IPS-NIHi11 (cell line): Measurements from ENCODE around the gene MYL10.

ENCODE experiments used
- DNase-seq: peaks from one replicate; pipeline ENCODE4 v3.0.0; 2012; ENCODE audit warnings: mixed read lengths, low spot score

The MYL10 gene

DNA sequence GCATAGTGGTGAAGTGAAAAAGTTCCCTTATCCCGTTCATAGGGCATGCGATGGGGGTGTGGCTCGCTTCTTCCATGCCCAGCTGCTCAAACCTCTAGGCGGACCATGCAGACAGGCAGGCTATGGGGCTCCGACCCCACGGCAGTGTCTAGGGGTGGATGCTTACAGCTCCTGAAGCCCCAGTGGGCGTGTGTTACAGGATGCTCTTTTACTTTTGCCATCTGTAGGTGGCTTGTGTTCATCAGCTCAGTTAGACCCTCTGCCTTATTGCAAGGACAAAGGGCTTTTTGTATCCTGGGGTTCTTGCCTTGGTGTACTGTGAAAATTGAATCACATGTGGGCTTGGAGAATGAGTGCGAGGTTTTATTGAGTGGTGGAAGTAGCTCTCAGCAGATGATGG is at the start of gene MYL10:
Gene MYL10 (minus strand): TSS at position 126 of the 400 bp plus-strand sequence. CDS start 178 bp downstream, outside the sequence.
- DNase-seq: no peak

DNA sequence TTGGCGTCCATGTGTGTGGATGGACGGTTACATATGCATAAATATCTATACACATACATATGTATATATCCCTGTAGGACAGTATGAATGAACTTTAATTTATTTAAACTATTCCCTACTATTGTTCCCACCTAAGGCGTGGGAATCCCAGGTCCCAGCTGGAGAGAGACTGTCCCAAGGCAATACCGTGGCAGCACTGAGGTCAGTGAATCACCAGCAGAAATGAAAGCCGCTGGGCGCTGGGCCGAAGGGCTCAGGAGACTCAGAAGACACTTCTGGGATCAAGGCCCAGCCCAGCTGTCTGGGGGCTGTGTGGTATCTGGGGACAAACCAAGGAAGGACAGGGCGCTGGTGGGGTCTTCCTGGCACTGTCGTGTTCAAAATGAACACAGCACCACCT is 49.6 kb upstream of the MYL10 start:
- no peak for DNase-seq

DNA sequence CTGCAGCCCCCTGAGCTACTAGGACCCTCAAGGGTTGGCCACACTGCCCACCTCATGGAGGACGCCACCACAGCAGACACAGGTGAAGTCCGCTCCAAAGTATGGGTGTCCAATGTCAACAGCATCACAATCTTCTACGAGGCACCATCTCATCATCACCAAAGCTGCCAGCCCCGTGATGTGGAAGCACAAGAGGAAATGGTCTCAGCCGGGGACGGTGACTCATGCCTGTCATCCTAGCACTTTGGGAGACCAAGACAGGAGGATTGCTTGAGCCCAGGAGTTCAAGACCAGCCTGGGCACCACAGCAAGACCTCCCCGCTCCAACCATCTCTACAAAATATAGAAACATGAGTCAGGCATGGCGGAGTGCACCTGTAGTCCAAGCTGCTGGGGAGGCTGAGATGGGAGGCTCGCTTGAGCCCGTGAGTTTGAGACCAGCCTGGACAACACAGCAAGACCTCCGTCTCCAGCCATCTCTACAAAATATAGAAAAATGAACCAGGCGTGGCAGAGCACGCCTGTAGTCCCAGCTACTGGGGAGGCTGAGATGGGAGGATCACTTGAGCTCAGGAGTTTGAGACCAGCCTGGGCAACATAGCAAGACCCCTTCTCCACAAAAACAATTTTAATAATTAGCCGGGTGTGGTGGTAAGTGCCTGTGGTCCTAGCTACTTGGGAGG is 48.8 kb upstream of the MYL10 start:
- no peak for DNase-seq

DNA sequence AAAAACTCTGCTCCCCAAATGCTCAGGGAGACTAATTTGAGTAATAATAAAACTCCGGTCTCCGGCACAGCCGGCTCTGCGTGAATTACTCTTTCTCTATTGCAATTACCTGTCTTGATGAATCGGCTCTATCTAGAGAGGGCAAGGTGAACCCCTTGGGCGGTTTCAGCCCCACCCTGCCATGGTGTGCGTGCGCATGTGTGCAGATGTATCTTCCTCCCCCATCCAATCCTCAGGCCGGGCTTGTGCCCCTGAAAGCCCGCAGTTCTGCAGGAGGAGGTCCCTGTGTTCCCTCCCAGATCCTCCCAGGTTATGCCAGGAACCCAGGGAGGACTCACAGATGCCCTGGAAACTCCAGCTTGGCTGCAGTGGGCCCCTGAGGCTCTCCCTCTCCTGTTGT is 48.3 kb upstream of the MYL10 start:
- DNase-seq: no peak

DNA sequence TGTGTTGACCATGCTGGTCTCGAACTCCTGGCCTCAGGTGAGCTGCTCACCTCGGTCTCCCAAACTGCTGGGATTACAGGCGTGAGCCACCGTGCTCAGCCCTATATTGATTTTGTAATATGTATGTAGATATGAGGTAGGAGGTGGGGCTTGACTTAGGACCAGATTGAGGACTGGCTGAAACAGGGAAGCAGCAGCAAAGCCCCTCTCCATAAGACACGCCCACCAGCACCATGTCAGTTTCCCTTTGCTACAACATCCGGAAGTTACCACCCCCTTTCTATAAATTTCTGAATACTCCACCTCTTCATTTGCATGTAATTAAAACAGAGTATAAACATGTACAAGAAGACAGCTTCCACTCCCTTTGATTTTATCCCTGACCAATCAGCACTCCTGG is 47.9 kb upstream of the MYL10 start:
- DNase-seq: no peak

DNA sequence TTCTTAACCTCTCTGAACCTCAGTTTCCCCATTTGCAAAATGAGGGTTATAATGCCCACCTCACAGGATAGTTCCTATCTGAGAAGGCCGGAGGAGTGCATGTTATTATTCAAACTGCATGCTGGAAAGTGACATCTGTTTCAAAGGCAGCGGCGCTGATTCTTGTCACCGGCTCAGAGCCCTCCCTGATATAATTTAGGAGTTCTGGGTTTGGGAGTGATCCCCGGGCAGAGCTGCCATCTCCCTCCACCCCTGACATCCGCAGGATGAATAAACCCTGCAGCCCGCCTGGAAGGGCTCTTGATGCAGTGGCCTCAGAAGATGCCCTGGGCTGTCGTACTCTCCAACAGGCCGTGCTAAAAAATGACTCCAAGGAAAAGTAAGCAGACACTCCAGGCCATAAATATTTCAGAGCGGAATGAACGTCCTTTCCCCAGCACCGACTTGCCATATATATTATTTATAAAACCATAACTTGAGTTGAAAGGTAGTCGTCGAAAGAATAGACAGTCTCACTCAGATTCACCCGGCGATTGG is 47.0 kb upstream of the MYL10 start:
- no peak for DNase-seq

DNA sequence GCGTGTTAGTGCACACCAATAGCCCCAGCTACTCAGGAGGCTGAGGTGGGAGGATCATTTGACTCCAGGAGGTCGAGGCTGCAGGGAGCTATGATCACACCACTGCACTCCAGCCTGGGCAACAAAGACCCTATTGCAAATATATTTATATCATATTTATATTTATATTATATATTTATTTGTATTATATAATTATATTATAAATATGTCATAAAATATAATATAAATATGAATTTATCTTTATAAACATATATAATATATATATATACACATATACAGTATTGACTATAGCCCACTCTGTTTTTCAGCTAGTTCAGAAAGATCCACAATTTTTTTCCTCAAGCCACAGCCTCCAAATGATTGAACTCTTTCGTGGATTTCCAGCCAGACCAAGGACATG is 45.3 kb upstream of the MYL10 start:
- DNase-seq: no peak

DNA sequence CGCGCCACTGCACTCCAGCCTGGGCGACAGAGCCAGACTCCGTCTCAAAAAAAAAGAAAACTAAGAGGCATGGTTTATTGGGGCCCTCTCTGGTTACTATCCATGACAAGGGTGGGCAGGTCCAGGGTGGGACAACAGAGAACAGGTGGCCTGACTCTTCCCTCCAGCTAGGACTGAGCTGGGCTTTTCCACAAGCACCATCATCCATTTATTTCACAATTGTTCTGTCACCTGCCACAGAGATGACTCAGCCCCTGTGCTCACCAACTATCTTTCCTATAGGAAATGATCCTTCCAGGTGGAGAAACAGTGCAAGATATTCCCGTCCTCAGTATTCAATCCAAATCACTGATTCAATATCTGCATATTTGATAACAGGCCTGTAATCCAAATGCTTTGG is 44.9 kb upstream of the MYL10 start:
- DNase-seq: no peak

DNA sequence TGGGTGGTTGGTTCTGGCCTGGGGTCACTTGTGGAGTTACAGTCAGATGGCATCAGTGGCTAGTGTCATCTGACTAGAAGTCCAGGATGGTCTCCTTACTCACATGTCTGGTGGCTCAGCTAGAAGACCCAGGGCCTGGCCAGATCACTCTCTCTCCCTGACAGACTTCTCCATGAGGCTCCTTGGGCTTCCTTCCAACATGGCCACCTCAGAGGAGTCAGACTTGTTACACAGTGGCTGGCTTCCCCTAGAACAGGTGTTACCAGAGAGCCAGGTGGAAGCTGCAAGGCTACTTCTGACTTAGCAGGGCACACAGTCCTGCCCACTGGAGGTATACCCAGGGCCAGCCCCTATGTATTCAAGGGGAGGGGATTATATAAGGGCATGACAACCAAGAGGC is 44.2 kb upstream of the MYL10 start:
- DNase-seq: no peak

DNA sequence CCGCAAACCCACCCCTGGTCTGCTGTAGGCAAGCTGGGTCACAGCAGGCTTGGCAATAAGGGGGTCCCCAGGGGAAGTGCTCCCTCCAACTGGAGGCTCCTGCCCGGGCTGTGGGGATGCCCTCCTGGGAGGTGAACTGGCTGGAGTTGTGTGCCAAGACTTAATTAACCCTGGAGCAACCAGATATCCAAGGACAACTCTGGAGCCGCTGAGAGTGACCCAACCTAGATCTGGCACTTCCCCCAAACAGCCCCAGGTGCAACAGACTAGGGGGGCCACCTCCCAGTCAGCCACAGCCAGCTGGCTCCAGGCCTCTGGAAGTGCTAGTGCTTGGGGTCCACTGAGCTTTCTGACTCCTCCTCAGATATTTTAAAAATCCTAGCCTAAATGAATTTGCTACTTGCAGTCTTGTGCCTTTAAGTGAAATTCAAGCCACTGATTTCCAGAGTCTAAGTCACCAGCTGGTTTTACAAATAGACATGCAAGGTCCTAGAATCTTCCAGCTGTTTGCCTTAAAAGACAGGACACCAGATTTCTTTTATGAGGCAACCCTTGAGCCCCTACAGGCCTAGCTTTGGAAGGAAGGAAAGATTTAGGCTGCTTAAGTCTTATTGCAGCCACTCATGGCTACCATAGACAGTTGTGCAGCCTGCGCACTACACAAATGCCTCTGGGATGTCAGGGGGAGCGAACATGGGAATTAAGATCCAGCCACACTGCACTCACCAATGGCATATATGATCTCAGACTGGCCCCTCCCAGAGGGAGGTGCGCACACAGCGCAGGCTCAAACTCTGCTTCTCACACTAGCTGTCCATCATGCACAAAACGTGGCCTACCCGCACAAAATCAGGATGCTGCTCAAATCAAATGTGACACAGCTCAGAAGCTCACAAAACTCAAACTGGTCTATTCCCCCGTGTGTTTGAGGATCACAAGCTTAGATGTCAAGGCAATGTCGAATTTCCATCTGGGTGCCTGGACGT is 42.6 kb upstream of the MYL10 start:
- DNase-seq: no peak

DNA sequence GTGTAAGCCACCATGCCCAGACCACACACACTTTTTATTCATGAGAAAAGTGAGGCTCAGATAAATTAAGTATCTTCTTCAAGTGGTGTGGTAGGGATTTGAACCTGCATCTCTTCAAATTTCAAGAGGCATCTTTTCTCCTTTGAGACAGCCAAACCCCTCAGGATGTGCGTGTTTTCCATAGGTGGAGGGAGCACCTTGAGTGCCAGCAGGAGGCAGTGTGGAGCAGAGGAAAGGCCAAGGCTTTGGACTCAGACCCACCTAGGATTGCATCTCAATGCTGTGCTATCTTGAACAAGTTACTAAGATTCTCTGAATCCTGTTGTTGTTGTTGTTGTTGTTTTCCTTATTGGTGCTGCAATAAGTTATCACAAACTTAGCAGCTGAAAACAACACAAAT is 40.2 kb upstream of the MYL10 start:
- no peak for DNase-seq

DNA sequence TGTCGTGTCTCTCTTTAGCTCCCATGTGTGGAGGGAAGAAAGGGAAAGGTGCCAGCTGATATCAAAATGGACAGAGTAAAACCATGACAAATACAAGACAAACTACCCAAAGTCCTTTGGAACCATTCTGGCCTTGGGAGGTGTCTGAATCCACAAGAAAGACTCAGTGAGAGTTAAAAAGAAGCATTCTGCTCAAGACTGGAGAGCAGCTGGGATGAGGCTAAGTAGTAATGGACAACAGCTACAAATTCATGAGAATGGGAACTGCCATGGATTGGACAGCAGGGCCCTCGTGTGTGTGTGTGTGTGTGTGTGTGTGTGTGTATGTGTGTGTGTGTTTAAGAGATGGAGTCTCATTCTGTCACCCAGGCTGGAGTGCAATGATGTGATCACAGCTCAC is 39.6 kb upstream of the MYL10 start:
- no peak for DNase-seq

DNA sequence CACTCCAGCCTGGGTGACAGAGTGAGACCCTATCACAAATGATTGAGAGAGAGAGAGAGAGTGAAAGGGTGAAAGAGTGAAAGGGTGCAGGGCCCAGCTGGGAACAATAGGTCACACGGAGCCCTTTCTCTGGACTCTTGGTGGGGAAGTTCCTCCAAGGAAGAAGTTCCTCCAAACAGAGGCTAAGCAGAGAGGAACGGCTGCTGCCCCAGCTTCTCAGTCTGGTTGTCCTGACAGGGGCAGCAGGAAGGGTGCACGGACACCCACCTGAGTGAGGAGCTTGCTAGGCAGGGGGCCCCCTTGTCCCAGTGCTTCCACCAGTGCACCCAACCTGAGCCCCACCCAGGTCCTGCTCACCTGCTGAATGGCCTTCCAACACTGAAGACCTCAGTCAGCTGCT is 38.8 kb upstream of the MYL10 start:
- no peak for DNase-seq

DNA sequence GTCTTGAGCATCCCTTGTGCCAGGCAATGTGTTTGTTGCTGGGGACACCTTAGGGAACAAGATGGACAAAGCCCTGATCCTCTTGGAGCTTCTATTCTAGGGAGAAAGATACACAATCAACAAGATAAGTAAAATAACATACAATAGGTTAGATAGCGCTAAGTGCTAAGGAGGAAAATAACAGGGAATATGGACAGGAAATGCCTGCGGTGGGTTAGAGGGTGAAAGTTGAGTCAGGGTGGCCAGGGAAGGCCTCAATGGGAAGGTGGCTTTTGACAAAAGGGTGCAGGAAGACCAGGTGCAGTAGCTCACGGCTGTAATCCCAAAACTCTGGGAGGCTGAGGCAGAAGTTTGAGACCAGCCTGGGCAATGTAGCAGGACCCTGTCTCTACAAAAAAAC is 38.3 kb upstream of the MYL10 start:
- DNase-seq: no peak

DNA sequence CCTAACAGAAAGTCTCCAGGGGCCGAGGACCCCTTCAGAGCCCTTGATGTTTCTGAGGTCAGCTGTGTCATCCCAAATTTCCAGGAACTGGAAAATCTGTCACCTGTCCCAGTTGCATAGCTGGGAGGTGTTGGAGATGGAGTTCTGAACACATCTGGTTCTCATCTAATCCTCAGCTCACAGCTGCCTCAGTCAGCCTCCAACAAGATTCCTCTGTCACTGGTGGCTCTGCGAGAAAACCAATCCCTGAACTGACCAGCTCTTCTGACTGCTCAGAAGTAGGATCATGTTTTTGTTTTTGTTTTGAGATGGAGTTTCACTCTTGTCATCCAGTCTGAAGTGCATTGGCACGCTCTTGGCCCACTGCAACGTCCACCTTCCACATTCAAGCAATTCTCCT is 37.6 kb upstream of the MYL10 start:
- DNase-seq: no peak

DNA sequence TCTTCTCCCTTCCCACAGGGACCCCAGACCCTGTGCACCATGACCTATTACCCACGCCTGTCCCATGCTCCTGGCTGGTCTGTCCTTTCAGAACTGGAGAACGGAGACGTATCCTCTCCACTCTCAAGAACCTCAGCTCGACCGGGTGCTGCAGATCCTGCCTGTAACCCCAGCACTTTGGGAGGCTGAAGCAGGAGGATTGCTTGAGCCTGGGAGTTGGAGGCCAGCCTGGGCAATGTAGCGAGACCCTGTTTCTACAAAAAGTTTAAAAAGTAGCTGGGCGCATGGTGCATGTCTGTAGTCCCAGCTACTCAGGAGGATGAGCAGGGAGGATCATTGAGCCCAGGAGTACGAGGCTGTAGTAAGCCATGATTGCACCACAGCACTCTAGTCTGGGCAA is 37.2 kb upstream of the MYL10 start:
- no peak for DNase-seq

DNA sequence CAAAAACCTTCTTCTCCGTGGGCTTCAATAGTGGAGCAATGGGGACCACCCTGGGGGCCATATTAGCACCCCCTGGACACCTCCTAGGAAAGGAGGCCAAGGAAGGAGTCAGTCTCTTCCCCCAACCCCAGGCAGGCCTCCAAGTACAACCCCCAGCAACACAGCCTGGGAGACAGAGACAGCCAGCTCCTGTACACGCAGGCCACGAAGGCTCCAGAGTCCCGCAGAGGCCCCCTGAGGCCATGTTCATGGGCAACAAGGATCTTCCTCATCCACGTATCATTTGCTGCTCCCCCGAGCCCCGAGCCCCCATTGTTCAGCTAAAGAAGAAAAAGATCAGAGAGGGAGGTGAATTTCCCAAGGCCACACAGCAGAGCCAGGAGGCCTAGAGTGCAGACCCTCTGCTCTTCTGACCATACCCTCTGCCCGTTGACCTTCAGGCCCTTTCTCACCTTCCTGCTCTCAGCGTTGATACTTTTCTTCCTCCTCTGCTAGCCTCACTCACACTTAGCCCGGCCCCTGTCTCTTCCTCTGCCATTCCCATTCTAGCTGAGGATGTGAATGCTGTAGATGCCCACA is 35.9 kb upstream of the MYL10 start:
- no peak for DNase-seq

DNA sequence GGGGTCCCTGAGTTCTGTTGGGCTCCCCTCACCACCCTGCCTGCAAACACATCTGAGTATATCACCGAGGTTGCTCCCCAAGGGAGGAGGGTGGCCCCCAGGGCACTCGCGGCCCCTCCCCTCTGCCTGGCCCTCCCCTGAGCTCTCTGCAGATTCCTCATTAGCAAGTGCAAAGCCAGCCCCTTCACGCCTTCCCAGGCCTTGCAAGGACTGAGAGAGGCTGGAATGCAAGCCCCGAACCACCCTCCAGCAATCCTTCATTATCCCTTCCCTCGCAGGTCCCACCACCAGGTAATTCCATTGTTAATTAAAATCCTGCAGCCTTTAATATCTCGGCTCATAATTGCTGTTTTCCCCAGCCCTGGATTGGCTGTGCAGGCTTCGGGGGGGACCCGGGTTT is 35.3 kb upstream of the MYL10 start:
- DNase-seq: peak; percentile 72

DNA sequence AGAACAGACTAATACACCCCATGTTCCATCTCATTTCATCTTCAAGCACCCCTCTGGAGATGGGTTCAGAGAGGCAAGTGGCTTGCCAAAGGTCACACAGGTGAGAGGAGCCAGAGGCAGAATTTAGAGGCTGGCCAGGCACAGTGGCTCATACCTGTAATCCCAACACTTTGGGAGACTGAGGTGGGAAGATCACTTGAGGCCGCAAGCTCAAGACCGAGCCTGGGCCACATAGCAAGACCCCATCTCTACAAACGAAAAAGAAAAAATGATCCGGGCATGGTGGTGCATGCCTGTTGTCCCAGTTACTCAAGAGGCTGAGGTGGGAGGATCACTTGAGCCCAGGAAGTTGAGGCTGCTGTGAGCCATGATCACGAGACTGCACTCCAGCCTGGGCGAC is 34.7 kb upstream of the MYL10 start:
- no peak for DNase-seq

DNA sequence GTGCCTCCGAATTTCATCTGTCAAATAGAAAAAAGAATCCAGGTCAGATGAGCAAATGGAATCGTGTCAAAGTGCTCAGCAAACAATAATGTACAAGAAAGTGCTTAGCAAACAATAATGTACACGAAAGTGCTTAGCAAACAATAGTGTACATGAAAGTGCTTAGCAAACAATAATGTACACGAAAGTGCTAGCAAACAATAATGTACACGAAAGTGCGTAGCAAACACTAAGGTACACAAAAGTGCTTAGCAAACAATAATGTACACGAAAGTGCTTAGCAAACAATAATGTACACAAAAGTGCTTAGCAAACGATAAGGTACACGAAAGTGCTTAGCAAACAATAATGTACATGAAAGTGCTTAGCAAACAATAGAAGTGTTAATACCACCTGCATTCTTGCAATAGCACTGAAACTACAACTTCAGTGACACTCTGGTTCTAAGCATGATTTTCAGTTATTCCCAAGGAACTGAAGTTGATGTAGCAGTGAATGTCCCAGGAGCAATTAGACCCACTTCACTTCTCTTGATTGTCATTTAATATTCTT is 33.4 kb upstream of the MYL10 start:
- no peak for DNase-seq

DNA sequence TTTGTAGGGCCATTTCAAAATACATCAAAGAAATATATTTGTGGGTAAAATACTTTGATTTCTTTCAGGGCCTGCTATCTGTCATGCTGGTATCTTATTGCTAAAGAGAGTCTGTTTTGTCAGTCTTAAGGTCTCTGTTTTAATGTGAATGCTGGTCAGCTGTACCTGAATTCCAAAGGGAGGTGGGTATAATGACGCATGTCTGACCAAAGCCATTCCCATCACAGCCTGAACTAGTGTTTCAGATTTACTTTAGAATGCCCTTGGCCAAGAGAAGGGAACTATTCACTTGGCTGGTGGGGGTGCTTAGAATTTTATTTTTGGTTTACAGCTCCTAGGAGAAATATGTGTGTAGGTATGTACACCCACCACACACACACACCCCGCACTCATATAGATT is 30.6 kb upstream of the MYL10 start:
- DNase-seq: no peak

DNA sequence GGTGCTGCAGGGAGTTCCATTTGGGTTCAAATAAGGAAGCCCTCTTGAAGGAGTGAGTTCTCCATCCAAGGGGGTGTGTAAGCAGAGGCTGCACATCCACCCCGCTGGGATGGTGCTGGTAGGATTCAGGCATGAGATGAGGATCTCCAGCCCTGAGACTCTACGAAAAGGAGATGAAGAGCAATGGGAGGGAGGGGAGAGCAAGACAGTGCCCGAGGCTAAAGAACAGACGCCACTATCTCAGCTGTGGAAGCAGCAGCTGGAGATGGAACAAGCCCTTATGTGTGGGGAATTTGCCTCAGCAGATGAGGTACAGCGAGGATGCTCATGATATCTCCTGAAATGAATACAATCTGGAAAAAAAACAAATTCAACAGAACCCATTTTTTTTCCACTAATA is 28.1 kb upstream of the MYL10 start:
- no peak for DNase-seq

DNA sequence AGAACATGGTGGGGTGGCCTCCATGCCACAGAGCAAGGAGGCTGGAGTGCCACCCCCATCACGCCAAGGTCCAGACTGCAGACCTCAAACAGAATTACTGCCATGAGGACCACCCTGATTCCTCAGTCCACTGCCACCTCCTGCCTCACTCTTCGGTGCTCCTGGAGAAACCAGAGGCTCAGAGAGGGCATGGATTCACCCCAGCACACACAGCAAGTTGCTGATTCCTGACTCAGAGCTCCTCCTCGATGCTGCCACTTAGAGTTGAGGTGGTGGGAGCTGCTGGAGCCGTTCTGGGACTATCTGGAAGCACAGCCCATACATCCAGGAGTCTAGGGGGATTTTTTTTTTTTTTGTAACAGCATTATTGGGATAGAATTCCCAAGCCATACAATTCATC is 22.0 kb upstream of the MYL10 start:
- no peak for DNase-seq
